Transverse colon (tissue), 3 donors: ENCODE results near the gene ZCCHC17.

Source experiments
- POLR2A ChIP-seq: fragments of 450-650 bp; IDR thresholded peaks from one replicate; pipeline ENCODE4 v1.6.1; 2016; ENCODE audit warnings: antibody characterized with exemption, mild to moderate bottlenecking, moderate library complexity
- TF ChIP-seq, protein P1 (sequence below), 5 experiments: fragments of 200-600 bp in 3 of 5; fragments of 450-650 bp in 2 of 5; sonication (generic) in 3 of 5; IDR thresholded peaks; 1 replicate in 2 of 5; 2 replicates in 3 of 5; pipeline ENCODE4 v1.5.1; 2016 to 2017; ENCODE audit warnings: antibody characterized with exemption in 5 of 5, inconsistent platforms in 3 of 5, mild to moderate bottlenecking in 2 of 5, moderate library complexity in 1 of 5

GRCh38 chr1:31370565-31370964 is 73.7 kb downstream of the ZCCHC17 start:
- TF ChIP-seq, protein P1, sequence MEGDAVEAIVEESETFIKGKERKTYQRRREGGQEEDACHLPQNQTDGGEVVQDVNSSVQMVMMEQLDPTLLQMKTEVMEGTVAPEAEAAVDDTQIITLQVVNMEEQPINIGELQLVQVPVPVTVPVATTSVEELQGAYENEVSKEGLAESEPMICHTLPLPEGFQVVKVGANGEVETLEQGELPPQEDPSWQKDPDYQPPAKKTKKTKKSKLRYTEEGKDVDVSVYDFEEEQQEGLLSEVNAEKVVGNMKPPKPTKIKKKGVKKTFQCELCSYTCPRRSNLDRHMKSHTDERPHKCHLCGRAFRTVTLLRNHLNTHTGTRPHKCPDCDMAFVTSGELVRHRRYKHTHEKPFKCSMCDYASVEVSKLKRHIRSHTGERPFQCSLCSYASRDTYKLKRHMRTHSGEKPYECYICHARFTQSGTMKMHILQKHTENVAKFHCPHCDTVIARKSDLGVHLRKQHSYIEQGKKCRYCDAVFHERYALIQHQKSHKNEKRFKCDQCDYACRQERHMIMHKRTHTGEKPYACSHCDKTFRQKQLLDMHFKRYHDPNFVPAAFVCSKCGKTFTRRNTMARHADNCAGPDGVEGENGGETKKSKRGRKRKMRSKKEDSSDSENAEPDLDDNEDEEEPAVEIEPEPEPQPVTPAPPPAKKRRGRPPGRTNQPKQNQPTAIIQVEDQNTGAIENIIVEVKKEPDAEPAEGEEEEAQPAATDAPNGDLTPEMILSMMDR (IDR thresholded peaks at IDR 0.05), result no peak
- no peak for TF ChIP-seq POLR2A
